Heart left ventricle (tissue), 13 donors: Measurements from ENCODE around the gene GNAQ.

ENCODE experiments used
- POLR2A ChIP-seq, 2 donors: fragments of 450-650 bp; IDR thresholded peaks; one replicate each; pipeline ENCODE4 v1.6.1; 2017; ENCODE audit warnings: antibody characterized with exemption in 2 of 2, mild to moderate bottlenecking in 2 of 2, moderate library complexity in 2 of 2
- TF ChIP-seq, protein P1 (sequence below), 12 donors: fragments of 200-600 bp; sonication (generic) in 4 of 12; IDR thresholded peaks; one replicate each; pipeline versions ENCODE4 v1.5.0 to v1.8.0; 2018 to 2022; ENCODE audit warnings: antibody characterized with exemption in 12 of 12, mild to moderate bottlenecking in 5 of 12
- donor health status: ischemic (EF 13 %, LVEDD 7.1; RV severe dilation, severe dysfunction).
- donor health status: DM: no; HTN: yes; CAD: no.
- donor health status: DM: no; HTN: no; CAD: no.
- donor health status: ischemic (EF 25% LVEDD 6.9; RV normal size, moderate dysfunction).
- donor health status: ischemic (EF 25% LVEDD 5.7; RV mildly dilated, moderate dysfunction).
- donor health status: ischemic (EF 35%, LVEDD 5.7; RV mildly dilated, moderate dysfunction).
- donor health status: nonischemic (EF 11% LVEDD 7.7; RV severe dilation, severe dysfunction).
- donor health status: DM: yes; HTN: yes; CAD: no.
- donor health status: PGD.
- donor health status: ischemic (EF 29% LVEDD 5.4; RV normal size, mild dysfunction).
- donor health status: nonischemic (EF 23%, LVEDD 6.1; RV moderate dilation, normal function).

DNA sequence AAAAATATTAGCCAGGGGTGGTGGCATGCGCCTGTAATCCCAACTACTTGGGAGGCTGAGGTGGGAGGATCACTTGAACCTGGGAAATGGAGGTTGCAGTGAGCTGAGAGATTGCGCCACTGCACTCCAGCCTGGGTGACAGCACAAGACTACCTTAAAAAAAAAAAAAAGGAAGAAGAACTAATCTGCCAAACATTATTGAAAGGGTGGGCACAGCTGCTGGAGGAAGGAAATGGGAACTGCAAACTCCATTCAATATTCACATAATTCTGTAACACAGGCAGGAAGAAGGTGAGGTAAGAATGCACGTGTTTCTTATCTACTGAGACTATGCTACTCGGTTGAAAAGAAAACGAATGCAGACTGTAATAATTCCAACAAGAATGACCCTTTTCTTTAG is 262.4 kb downstream of the GNAQ start:
- TF ChIP-seq, protein P1, sequence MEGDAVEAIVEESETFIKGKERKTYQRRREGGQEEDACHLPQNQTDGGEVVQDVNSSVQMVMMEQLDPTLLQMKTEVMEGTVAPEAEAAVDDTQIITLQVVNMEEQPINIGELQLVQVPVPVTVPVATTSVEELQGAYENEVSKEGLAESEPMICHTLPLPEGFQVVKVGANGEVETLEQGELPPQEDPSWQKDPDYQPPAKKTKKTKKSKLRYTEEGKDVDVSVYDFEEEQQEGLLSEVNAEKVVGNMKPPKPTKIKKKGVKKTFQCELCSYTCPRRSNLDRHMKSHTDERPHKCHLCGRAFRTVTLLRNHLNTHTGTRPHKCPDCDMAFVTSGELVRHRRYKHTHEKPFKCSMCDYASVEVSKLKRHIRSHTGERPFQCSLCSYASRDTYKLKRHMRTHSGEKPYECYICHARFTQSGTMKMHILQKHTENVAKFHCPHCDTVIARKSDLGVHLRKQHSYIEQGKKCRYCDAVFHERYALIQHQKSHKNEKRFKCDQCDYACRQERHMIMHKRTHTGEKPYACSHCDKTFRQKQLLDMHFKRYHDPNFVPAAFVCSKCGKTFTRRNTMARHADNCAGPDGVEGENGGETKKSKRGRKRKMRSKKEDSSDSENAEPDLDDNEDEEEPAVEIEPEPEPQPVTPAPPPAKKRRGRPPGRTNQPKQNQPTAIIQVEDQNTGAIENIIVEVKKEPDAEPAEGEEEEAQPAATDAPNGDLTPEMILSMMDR (IDR thresholded peaks at IDR 0.05) = no peak
- TF ChIP-seq POLR2A (IDR thresholded peaks at IDR 0.05) = no peak
